HG03432 (cell line): ENCODE measurements around the gene CYP4F3.
"Not testable (repeated sequence)": the region's sequence is repeated elsewhere in the genome, so short reads cannot be mapped to it uniquely, and the experiment has no call there.

Experiments used
- ATAC-seq: cut with Tn5 transposase; IDR thresholded peaks from one replicate; pipeline ENCODE4 v1.9.1; 2021; ENCODE audit warnings: mild to moderate bottlenecking, moderate library complexity; ENCODE audit not compliant: unreplicated experiment

CYP4F3 gene

GRCh38 chr19:15629003-15629880 lies 11.5 kb upstream of the CYP4F3 start:
- ATAC-seq, result no peak

GRCh38 chr19:15631817-15632216 lies 8.9 kb upstream of the CYP4F3 start:
- ATAC-seq, result no peak

- no peak for ATAC-seq
Measured at GRCh38 chr19:15633082-15633835, 7.4 kb upstream of the CYP4F3 start.

- ATAC-seq, result no peak
Measured at GRCh38 chr19:15634105-15634504, 6.6 kb upstream of the CYP4F3 start.

- ATAC-seq, result no peak
Measured at GRCh38 chr19:15635016-15635805, 5.5 kb upstream of the CYP4F3 start.

GRCh38 chr19:15636026-15636425 lies 4.7 kb upstream of the CYP4F3 start:
- no peak for ATAC-seq

GRCh38 chr19:15639596-15639995 lies 1.1 kb upstream of the CYP4F3 start:
- ATAC-seq, result no peak

- no peak for ATAC-seq
Measured at GRCh38 chr19:15640904-15641597, 354 bp downstream of the CYP4F3 start.

- ATAC-seq, result no peak
Measured at GRCh38 chr19:15641901-15642491, 1.3 kb downstream of the CYP4F3 start.

- ATAC-seq, result no peak
Measured at GRCh38 chr19:15642807-15643206, 2.1 kb downstream of the CYP4F3 start.

GRCh38 chr19:15643387-15643786 lies 2.7 kb downstream of the CYP4F3 start:
- ATAC-seq, result no peak

- no peak for ATAC-seq
Measured at GRCh38 chr19:15644066-15644741, 3.5 kb downstream of the CYP4F3 start.

GRCh38 chr19:15644816-15645215 lies 4.1 kb downstream of the CYP4F3 start:
- no peak for ATAC-seq

- ATAC-seq, result no peak
Measured at GRCh38 chr19:15649526-15649925, 8.8 kb downstream of the CYP4F3 start.

GRCh38 chr19:15650123-15650522 lies 9.4 kb downstream of the CYP4F3 start:
- ATAC-seq, result not testable (repeated sequence)

GRCh38 chr19:15651791-15652190 lies 11.1 kb downstream of the CYP4F3 start:
- no peak for ATAC-seq

GRCh38 chr19:15652559-15653278 lies 12.0 kb downstream of the CYP4F3 start:
- no peak for ATAC-seq

- ATAC-seq, result no peak
Measured at GRCh38 chr19:15656467-15656866, 15.8 kb downstream of the CYP4F3 start.

- ATAC-seq, result no peak
Measured at GRCh38 chr19:15663247-15663646, 22.6 kb downstream of the CYP4F3 start.
